Activated T-cell treated with anti-CD3 and anti-CD28 coated beads for 48 hours (primary cell): ENCODE data around the gene DST.

ENCODE experiments used
- DNase-seq: peaks from one replicate; pipeline ENCODE4 v3.0.0-alpha.2; 2020; ENCODE audit warnings: low read depth

Gene DST

GRCh38 chr6:56433119-56433518 lies 209.6 kb downstream of the DST start:
- no peak for DNase-seq

- DNase-seq: no peak
Measured at GRCh38 chr6:56432194-56432593, 210.5 kb downstream of the DST start.

GRCh38 chr6:56430629-56431600 lies 211.8 kb downstream of the DST start:
- no peak for DNase-seq

GRCh38 chr6:56424542-56425083 lies 218.1 kb downstream of the DST start:
- DNase-seq: no peak

- no peak for DNase-seq
Measured at GRCh38 chr6:56424064-56424463, 218.6 kb downstream of the DST start.

- DNase-seq: no peak
Measured at GRCh38 chr6:56420296-56420695, 222.4 kb downstream of the DST start.

GRCh38 chr6:56419191-56419590 lies 223.5 kb downstream of the DST start:
- no peak for DNase-seq

GRCh38 chr6:56417823-56418222 lies 224.9 kb downstream of the DST start:
- DNase-seq: no peak

GRCh38 chr6:56416247-56416646 lies 226.4 kb downstream of the DST start:
- DNase-seq: no peak

- DNase-seq: no peak
Measured at GRCh38 chr6:56408976-56409375, 233.7 kb downstream of the DST start.
